ENCODE measurements around the gene KIF5B. TPM values are rescaled to one million over a fixed set of nuclear protein-coding genes. Genes with fewer than 3 reads are reported as not detected.

The KIF5B gene
- total and polyA plus RNA-seq, 2 donors (not counting 3 experiments of a cell fraction or from before 2014, with no cell fraction given), result 24.7 to 159 TPM

- TF ChIP-seq JUN (IDR thresholded peaks at IDR 0.05; ENCODE audit: borderline replicate concordance, insufficient read depth, insufficient read length, low read depth), result no peak
- no peak for TF ChIP-seq EZH2 (IDR thresholded peaks at IDR 0.05; ENCODE audit: borderline replicate concordance, low read depth, low read length, severe bottlenecking)
- no TSS peak for BruUV-seq (replicated peaks)
- ChIA-PET CTCF (interaction anchor here (1.0 to 1.3 kb wide), 3 partner anchors 73 to 205 kb away, joined by 3 to 6 read pairs (median 3); no protein-coding TSS in a partner anchor), POLR2A (no interaction called here)
- no peaks in the 10 kb centered on the region for H3K9me1 ChIP-seq (replicated peaks; ENCODE audit: control insufficient read depth, extremely low read depth, insufficient read depth, low read length)
- H3K27ac ChIP-seq (ENCODE audit: insufficient read depth, low read depth, low read length), result no peak overlapping the region
- no peak overlapping the region for H3K9ac ChIP-seq (replicated peaks; ENCODE audit: extremely low read depth, insufficient read depth, low read length)
- no peak overlapping the region for H3K4me3 ChIP-seq (replicated peaks in 1 of 3; ENCODE audit: insufficient read depth in 1 of 3, low read depth in 1 of 3, low read length in 3 of 3)
- H3K9me3 ChIP-seq (replicated peaks; ENCODE audit: control insufficient read depth, insufficient read depth, low read length), result no peaks in the 10 kb centered on the region
- H2AFZ ChIP-seq (ENCODE audit: low read depth, low read length), result no peak overlapping the region
- no peaks in the 10 kb centered on the region for H4K20me1 ChIP-seq (replicated peaks; ENCODE audit: control insufficient read depth, extremely low read depth, insufficient read depth, low read length)
- dilution Hi-C loops (cut with MboI; ENCODE audit: extremely low pct_ligation_motif_present, low sequenced_read_pairs), result no loop called here
- FAIRE-seq, result no peak
- no peaks in the 10 kb centered on the region for H3K27me3 ChIP-seq (ENCODE audit: control insufficient read depth in 2 of 2, insufficient read depth in 2 of 2, low read length in 2 of 2)
- intact Hi-C loops (cut with micrococcal nuclease), result no loop called here
- no peaks in the 10 kb centered on the region for H3K4me1 ChIP-seq (ENCODE audit: control insufficient read depth, extremely low read depth, insufficient read depth, low read length)
- no peaks in the 10 kb centered on the region for H3K79me2 ChIP-seq (ENCODE audit: control insufficient read depth, insufficient read depth, low read length)
- DNase-seq (ENCODE audit: low read depth, low spot score), result no peak
- H3K4me2 ChIP-seq (ENCODE audit: insufficient read depth, low read length), result no peak overlapping the region
- peaks cover 0 to 7% of the 10 kb centered on the region in 2 experiments for H3K36me3 ChIP-seq (ENCODE audit: control insufficient read depth in 2 of 2, extremely low read depth in 1 of 2, insufficient read depth in 2 of 2, low read length in 2 of 2)
Observed at GRCh38 chr10:32000937-32001336, 55.3 kb downstream of the KIF5B start.

- intact Hi-C loops (cut with micrococcal nuclease), result no loop called here
- H4K20me1 ChIP-seq (replicated peaks; ENCODE audit: control insufficient read depth, extremely low read depth, insufficient read depth, low read length), result no peaks in the 10 kb centered on the region
- no peak for TF ChIP-seq POLR2A (IDR thresholded peaks at IDR 0.05; ENCODE audit: low read depth, low read length)
- TF ChIP-seq MYC (IDR thresholded peaks at IDR 0.05; ENCODE audit: low read depth, low read length), result no peak
- no peak for TF ChIP-seq GATA2 (IDR thresholded peaks at IDR 0.05; ENCODE audit: insufficient read depth, insufficient read length, low read depth, low read length)
- no peak for TF ChIP-seq MAX (IDR thresholded peaks at IDR 0.05; ENCODE audit: insufficient read depth, insufficient read length)
- no peak for TF ChIP-seq CTCF (IDR thresholded peaks at IDR 0.05; ENCODE audit: extremely low read depth in 1 of 2, insufficient read depth in 1 of 2, low read depth in 1 of 2, low read length in 2 of 2)
- TF ChIP-seq FOS (IDR thresholded peaks at IDR 0.05; ENCODE audit: borderline replicate concordance, insufficient read depth, low read length), result no peak
- no peak for TF ChIP-seq EZH2 (IDR thresholded peaks at IDR 0.05; ENCODE audit: borderline replicate concordance, low read depth, low read length, severe bottlenecking)
- TF ChIP-seq POLR2AphosphoS5 (IDR thresholded peaks at IDR 0.05; ENCODE audit: insufficient read depth, low read depth, low read length), result no peak
- TF ChIP-seq JUN (IDR thresholded peaks at IDR 0.05; ENCODE audit: borderline replicate concordance, insufficient read depth, insufficient read length, low read depth), result no peak
- CTCF ChIA-PET, result interaction anchor here (1.0 to 1.3 kb wide), 2 partner anchors 74 to 138 kb away, joined by 3 to 6 read pairs; no protein-coding TSS in a partner anchor
- H3K9me1 ChIP-seq (replicated peaks; ENCODE audit: control insufficient read depth, extremely low read depth, insufficient read depth, low read length), result no peaks in the 10 kb centered on the region
- H3K4me2 ChIP-seq (ENCODE audit: insufficient read depth, low read length), result no peak overlapping the region
- no peaks in the 10 kb centered on the region for H3K4me1 ChIP-seq (ENCODE audit: control insufficient read depth, extremely low read depth, insufficient read depth, low read length)
- no peaks in the 10 kb centered on the region for H3K79me2 ChIP-seq (ENCODE audit: control insufficient read depth, insufficient read depth, low read length)
- DNase-seq (ENCODE audit: low read depth, low spot score), result no peak
- H3K9ac ChIP-seq (replicated peaks; ENCODE audit: extremely low read depth, insufficient read depth, low read length), result no peak overlapping the region
- H3K27ac ChIP-seq (ENCODE audit: insufficient read depth, low read depth, low read length), result no peak overlapping the region
- H3K36me3 ChIP-seq (ENCODE audit: control insufficient read depth in 2 of 2, extremely low read depth in 1 of 2, insufficient read depth in 2 of 2, low read length in 2 of 2), result peaks cover 0 to 2% of the 10 kb centered on the region in 2 experiments
- POLR2A ChIA-PET, result no interaction called here
- no peaks in the 10 kb centered on the region for H3K27me3 ChIP-seq (ENCODE audit: control insufficient read depth in 2 of 2, insufficient read depth in 2 of 2, low read length in 2 of 2)
- dilution Hi-C loops (cut with MboI; ENCODE audit: extremely low pct_ligation_motif_present, low sequenced_read_pairs), result no loop called here
- no TSS peak for BruUV-seq (replicated peaks)
- H2AFZ ChIP-seq (ENCODE audit: low read depth, low read length), result no peak overlapping the region
- FAIRE-seq, result no peak
- no peaks in the 10 kb centered on the region for H3K9me3 ChIP-seq (replicated peaks; ENCODE audit: control insufficient read depth, insufficient read depth, low read length)
- H3K4me3 ChIP-seq (replicated peaks in 1 of 3; ENCODE audit: insufficient read depth in 1 of 3, low read depth in 1 of 3, low read length in 3 of 3), result no peak overlapping the region
Observed at GRCh38 chr10:31999836-32000235, 56.4 kb downstream of the KIF5B start.
